K562 (cell line): Measurements from ENCODE around the gene CLASP1. TPM values are rescaled to one million over a fixed set of nuclear protein-coding genes. Genes with fewer than 3 reads are reported as not detected.

Source experiments
- ATAC-seq: fragments of 200-7000 bp; cut with Tn5 transposase; 3 replicates; pipeline ENCODE4 v1.9.1; 2020; ENCODE audit warnings: moderate library complexity
- BruUV-seq: library from RNA; stranded (reverse); fragments of 400-500 nt; replicated peaks from 2 replicates; lab custom pipeline; 2021; lab: Mats Ljungman, UMichigan
- CTCF ChIA-PET: fragments of 300-600 bp; formaldehyde crosslinking; extraction: SDS; loops from one replicate; lab custom pipeline; 2021; ENCODE audit warnings: low intra/inter-chr PET ratio; lab: Yijun Ruan, JAX
- POLR2A ChIA-PET: fragments of 300-600, 350-650 bp; sonication (Branson Sonifier 250); formaldehyde crosslinking; extraction: SDS; loops from one replicate; lab custom pipeline; 2021; ENCODE audit warnings: antibody characterized with exemption, inconsistent platforms; lab: Yijun Ruan, JAX
- DNase-seq, 4 experiments: peaks; one replicate each; pipeline versions ENCODE4 v3.0.0 to v3.0.0-alpha.2; 2011 to 2018; ENCODE audit warnings: low spot score in 3 of 4, mixed read lengths in 3 of 4; ENCODE audit errors: extremely low read depth in 1 of 4
- FAIRE-seq: peaks from 2 replicates; lab custom pipeline; 2011; peaks lifted over from hg19 to GRCh38; lab: Jason Lieb, UNC
- H2AFZ ChIP-seq: 2 replicates; pipeline ENCODE4 v1.6.0; 2011; ENCODE audit warnings: low read depth, low read length, control low read depth, inconsistent platforms
- H3K27ac ChIP-seq: fragments of 200-600 bp; 3 replicates; pipeline ENCODE4 v1.8.0; 2011; ENCODE audit warnings: low read depth, mild to moderate bottlenecking, control low read depth, inconsistent platforms, low read length, moderate library complexity, mixed read lengths; ENCODE audit errors: extremely low read depth
- H3K27me3 ChIP-seq, 2 experiments: fragments of 300-600 bp in 1 of 2; 2 replicates in 1 of 2; 3 replicates in 1 of 2; pipeline versions ENCODE4 v1.6.0 to v1.8.0; 2011; ENCODE audit warnings: inconsistent platforms in 2 of 2, low read length in 2 of 2, mild to moderate bottlenecking in 1 of 2, mixed read lengths in 1 of 2, moderate library complexity in 1 of 2; ENCODE audit not compliant: control insufficient read depth in 2 of 2, insufficient read depth in 2 of 2
- H3K36me3 ChIP-seq: fragments of 300-600 bp; 3 replicates; pipeline ENCODE4 v1.8.0; 2011; ENCODE audit warnings: mild to moderate bottlenecking, low read length, inconsistent platforms; ENCODE audit not compliant: control insufficient read depth, insufficient read depth
- H3K4me1 ChIP-seq, 2 experiments: fragments of 200-600 bp in 1 of 2; replicated peaks in 1 of 2; 2 replicates in 1 of 2; 3 replicates in 1 of 2; pipeline versions ENCODE4 v1.5.1 to v1.8.0; 2011; ENCODE audit warnings: inconsistent platforms in 2 of 2, low read length in 2 of 2, mild to moderate bottlenecking in 1 of 2, mixed read lengths in 1 of 2, moderate library complexity in 1 of 2; ENCODE audit not compliant: control insufficient read depth in 2 of 2, insufficient read depth in 2 of 2
- H3K4me2 ChIP-seq: 2 replicates; pipeline ENCODE4 v1.6.1; 2011; ENCODE audit warnings: low read length, control low read depth, inconsistent platforms, mixed read lengths; ENCODE audit not compliant: insufficient read depth
- H3K4me3 ChIP-seq: fragments of 200-600 bp; sonication (generic), shearing (Covaris generic); 2 replicates; pipeline ENCODE4 v1.5.1; 2016; ENCODE audit warnings: control low read depth, inconsistent platforms
- H3K79me2 ChIP-seq: fragments of 200-600 bp; 3 replicates; pipeline ENCODE4 v1.8.0; 2011; ENCODE audit warnings: low read length, inconsistent platforms; ENCODE audit not compliant: control insufficient read depth, insufficient read depth
- H3K9ac ChIP-seq, 2 experiments: 2 replicates each; pipeline versions ENCODE4 v1.6.0 to v1.6.1; 2011; ENCODE audit warnings: low read depth in 2 of 2, low read length in 2 of 2, control low read depth in 1 of 2, inconsistent platforms in 1 of 2, mild to moderate bottlenecking in 1 of 2, mixed read lengths in 1 of 2; ENCODE audit not compliant: insufficient read depth in 1 of 2
- H3K9me1 ChIP-seq: one replicate; pipeline ENCODE4 v1.6.0; 2011; ENCODE audit warnings: inconsistent platforms, mild to moderate bottlenecking, low read length, moderate library complexity; ENCODE audit not compliant: control insufficient read depth, insufficient read depth
- H3K9me3 ChIP-seq: replicated peaks from 2 replicates; pipeline ENCODE4 v1.5.1; 2011; ENCODE audit warnings: low read depth, low read length, inconsistent platforms; ENCODE audit not compliant: control insufficient read depth, insufficient read depth
- H4K20me1 ChIP-seq: replicated peaks from 2 replicates; pipeline ENCODE4 v1.6.1; 2011; ENCODE audit warnings: low read length, inconsistent platforms, mixed read lengths; ENCODE audit not compliant: control insufficient read depth, insufficient read depth
- CBX2 ChIP-seq: fragments of 200-600 bp; sonication (generic); IDR thresholded peaks from one replicate; pipeline ENCODE4 v1.6.1; 2012; ENCODE audit warnings: mild to moderate bottlenecking, low read length, inconsistent platforms; ENCODE audit not compliant: insufficient read depth, poor library complexity, severe bottlenecking
- ID3 ChIP-seq, 2 experiments: fragments of 250-450 bp in 1 of 2; fragments of 450-650 bp in 1 of 2; sonication (Bioruptor Pico) in 1 of 2; IDR thresholded peaks; 2 replicates each; pipeline versions ENCODE4 v1.6.1 to v1.8.0; 2016 to 2021; ENCODE audit warnings: mild to moderate bottlenecking in 2 of 2, moderate library complexity in 2 of 2, missing compliant biosample characterization in 1 of 2, missing genetic modification characterization in 1 of 2
- MTA1 ChIP-seq: fragments of 450-650 bp; IDR thresholded peaks from 2 replicates; pipeline ENCODE4 v1.6.1; 2017; ENCODE audit warnings: borderline replicate concordance
- PYGO2 ChIP-seq: fragments of 450-650 bp; IDR thresholded peaks from 2 replicates; pipeline ENCODE4 v1.6.1; 2016; ENCODE audit warnings: mild to moderate bottlenecking, missing genetic modification characterization, moderate library complexity, missing compliant biosample characterization
- RBM14 ChIP-seq: fragments of 200-400 bp; formaldehyde crosslinking; IDR thresholded peaks from 2 replicates; pipeline ENCODE4 v1.6.1; 2018; ENCODE audit warnings: low read depth, mild to moderate bottlenecking, low read length, moderate library complexity, borderline replicate concordance; ENCODE audit not compliant: insufficient read depth
- RCOR1 ChIP-seq, 2 experiments: IDR thresholded peaks; 2 replicates each; pipeline ENCODE4 v1.6.1; 2012; ENCODE audit warnings: low read depth in 2 of 2, low read length in 2 of 2, borderline replicate concordance in 1 of 2, improper control_type of control experiment in 1 of 2
- SRSF7 ChIP-seq: fragments of 200-400 bp; formaldehyde crosslinking; optimal IDR thresholded peaks from 2 replicates; pipeline ENCODE3; 2017; ENCODE audit warnings: mild to moderate bottlenecking, low read depth, low read length
- STAT5A ChIP-seq: IDR thresholded peaks from 2 replicates; pipeline ENCODE4 v1.6.1; 2012; ENCODE audit warnings: low read length, inconsistent platforms, borderline replicate concordance
- TBP ChIP-seq: optimal IDR thresholded peaks from 2 replicates; pipeline ENCODE3; 2011; ENCODE audit warnings: low read depth, low read length, improper control_type of control experiment
- WGBS: fragments of 100-300 bp; shearing (Covaris generic); methylation state at CpG from one replicate; pipeline ENCODE4 v1.1.6; 2016; ENCODE audit warnings: low coverage, mixed read lengths; ENCODE audit not compliant: insufficient coverage; ENCODE audit errors: missing lambda C conversion rate; 5-methylcytosine and 5-hydroxymethylcytosine counted together
- in situ Hi-C: fragments of 300-500 bp; cut with MboI; formaldehyde crosslinking; loops from 4 replicates; pipeline ENCODE4 v1.15.0; 2018; ENCODE audit warnings: inconsistent platforms, mixed read lengths
- intact Hi-C: fragments of 100-400 bp; cut with micrococcal nuclease; formaldehyde crosslinking; loops from 2 replicates; pipeline ENCODE4 v1.14.2; 2022
- polyA plus RNA-seq, 8 experiments: library from polyadenylated mRNA; depleted of rRNA in 4 of 8; stranded (reverse) in 5 of 8; unstranded in 3 of 8; fragments of >200 nt; fragmentation: Nextera tagmentation in 2 of 8; fragmentation: Illumina TruSeq in 1 of 8; extraction: Ambion mirVana in 2 of 8; extraction: Trizol in 1 of 8; gene quantifications; 2 replicates each; pipeline versions ENCODE4 v1.2.1 to v1.2.3, GENCODE V29; 2011 to 2014; ENCODE audit warnings: inconsistent platforms in 1 of 8, missing spikeins in 1 of 8
- total RNA-seq, 7 experiments: library from RNA; depleted of rRNA in 6 of 7; stranded (reverse); fragments of >200 nt in 6 of 7; fragmentation: Illumina TruSeq in 2 of 7; extraction: Trizol in 2 of 7; gene quantifications; 2 replicates each; pipeline versions ENCODE4 v1.2.1 to v1.2.3, GENCODE V29; 2011 to 2021; ENCODE audit warnings: low replicate concordance in 1 of 7
- TF ChIP-seq, protein P1 (sequence below): fragments of 450-650 bp; IDR thresholded peaks from 2 replicates; pipeline ENCODE4 v1.6.1; 2017; ENCODE audit warnings: antibody characterized with exemption, mild to moderate bottlenecking

The CLASP1 gene
- total and polyA plus RNA-seq, 9 of the 15 experiments (the other 6 are each of a cell fraction or from before 2014, with no cell fraction given) = 1.7 to 40.3 (median 20.7) TPM

- POLR2A ChIA-PET = no interaction called here
- no peaks in the 10 kb centered on the region for H3K79me2 ChIP-seq
- WGBS = 4% methylated on average over 14 of the region's 15 CpGs
- H3K27ac ChIP-seq = no peak overlapping the region
- H3K4me1 ChIP-seq = 0 out of 5 replicates have a peak, but pooled peaks cover 0 to 3% of the 10 kb centered on the region in 2 experiments
- DNase-seq = no peak
- TF ChIP-seq CBX2 (peak; percentile 40), SRSF7 (no peak), RBM14 (no peak), STAT5A (no peak)
- in situ Hi-C loops (loop anchor here (25.0 kb wide), 1 partner anchor 644 kb away; no protein-coding TSS in a partner anchor), intact Hi-C loops (no loop called here)
- no peak overlapping the region for H3K9ac ChIP-seq
- H2AFZ ChIP-seq = no peak overlapping the region
- CTCF ChIA-PET = no interaction called here
- H4K20me1 ChIP-seq = 0 out of 2 replicates have a peak, but pooled peaks cover 5% of the 10 kb centered on the region
- H3K27me3 ChIP-seq = peaks cover 29 to 59% of the 10 kb centered on the region in 2 experiments
- no TSS peak for BruUV-seq
- no peaks in the 10 kb centered on the region for H3K36me3 ChIP-seq
- H3K9me3 ChIP-seq = no peaks in the 10 kb centered on the region
- H3K4me2 ChIP-seq = no peak overlapping the region
- no peak overlapping the region for H3K4me3 ChIP-seq
- FAIRE-seq = no peak
- no peak for ATAC-seq
- no peaks in the 10 kb centered on the region for H3K9me1 ChIP-seq
Measured at GRCh38 chr2:121330921-121331320, 318.3 kb downstream of the CLASP1 start.

- Histone ChIP-seq H3K36me3 (no peaks in the 10 kb centered on the region), H3K79me2 (no peaks in the 10 kb centered on the region), H3K9ac (no peak overlapping the region), H3K4me2 (no peak overlapping the region), H3K9me3 (no peaks in the 10 kb centered on the region), H2AFZ (no peak overlapping the region), H3K27ac (no peak overlapping the region), H3K4me1 (0 out of 5 replicates have a peak, but pooled peaks cover 0 to 2% of the 10 kb centered on the region in 2 experiments), H3K4me3 (no peak overlapping the region), H4K20me1 (no peaks in the 10 kb centered on the region), H3K9me1 (no peaks in the 10 kb centered on the region), H3K27me3 (peaks cover 29 to 58% of the 10 kb centered on the region in 2 experiments)
- intact Hi-C loops = no loop called here
- DNase-seq = no peak
- TF ChIP-seq RCOR1 (IDR thresholded peaks at IDR 0.05; ENCODE audit: borderline replicate concordance in 1 of 2, low read depth in 2 of 2, low read length in 2 of 2) (no peak), MTA1 (no peak), ID3 (CRISPR knock-in tag; IDR thresholded peaks at IDR 0.05) (no peak), ID3 (tag; IDR thresholded peaks at IDR 0.05) (no peak), TBP (no peak), STAT5A (no peak), PYGO2 (tag) (no peak)
- TF ChIP-seq, protein P1, sequence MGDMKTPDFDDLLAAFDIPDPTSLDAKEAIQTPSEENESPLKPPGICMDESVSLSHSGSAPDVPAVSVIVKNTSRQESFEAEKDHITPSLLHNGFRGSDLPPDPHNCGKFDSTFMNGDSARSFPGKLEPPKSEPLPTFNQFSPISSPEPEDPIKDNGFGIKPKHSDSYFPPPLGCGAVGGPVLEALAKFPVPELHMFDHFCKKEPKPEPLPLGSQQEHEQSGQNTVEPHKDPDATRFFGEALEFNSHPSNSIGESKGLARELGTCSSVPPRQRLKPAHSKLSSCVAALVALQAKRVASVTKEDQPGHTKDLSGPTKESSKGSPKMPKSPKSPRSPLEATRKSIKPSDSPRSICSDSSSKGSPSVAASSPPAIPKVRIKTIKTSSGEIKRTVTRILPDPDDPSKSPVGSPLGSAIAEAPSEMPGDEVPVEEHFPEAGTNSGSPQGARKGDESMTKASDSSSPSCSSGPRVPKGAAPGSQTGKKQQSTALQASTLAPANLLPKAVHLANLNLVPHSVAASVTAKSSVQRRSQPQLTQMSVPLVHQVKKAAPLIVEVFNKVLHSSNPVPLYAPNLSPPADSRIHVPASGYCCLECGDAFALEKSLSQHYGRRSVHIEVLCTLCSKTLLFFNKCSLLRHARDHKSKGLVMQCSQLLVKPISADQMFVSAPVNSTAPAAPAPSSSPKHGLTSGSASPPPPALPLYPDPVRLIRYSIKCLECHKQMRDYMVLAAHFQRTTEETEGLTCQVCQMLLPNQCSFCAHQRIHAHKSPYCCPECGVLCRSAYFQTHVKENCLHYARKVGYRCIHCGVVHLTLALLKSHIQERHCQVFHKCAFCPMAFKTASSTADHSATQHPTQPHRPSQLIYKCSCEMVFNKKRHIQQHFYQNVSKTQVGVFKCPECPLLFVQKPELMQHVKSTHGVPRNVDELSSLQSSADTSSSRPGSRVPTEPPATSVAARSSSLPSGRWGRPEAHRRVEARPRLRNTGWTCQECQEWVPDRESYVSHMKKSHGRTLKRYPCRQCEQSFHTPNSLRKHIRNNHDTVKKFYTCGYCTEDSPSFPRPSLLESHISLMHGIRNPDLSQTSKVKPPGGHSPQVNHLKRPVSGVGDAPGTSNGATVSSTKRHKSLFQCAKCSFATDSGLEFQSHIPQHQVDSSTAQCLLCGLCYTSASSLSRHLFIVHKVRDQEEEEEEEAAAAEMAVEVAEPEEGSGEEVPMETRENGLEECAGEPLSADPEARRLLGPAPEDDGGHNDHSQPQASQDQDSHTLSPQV = no peak
- ATAC-seq = no peak
- in situ Hi-C loops = loop anchor here (10.0 to 25.0 kb wide), 2 partner anchors 235 to 642 kb away; no protein-coding TSS in a partner anchor
- FAIRE-seq = no peak
- CTCF ChIA-PET = no interaction called here
- WGBS = 0% methylated on average over 6 of the region's 6 CpGs
- no TSS peak for BruUV-seq
- POLR2A ChIA-PET = no interaction called here
Measured at GRCh38 chr2:121329786-121330185, 319.5 kb downstream of the CLASP1 start.
